HG02571 (cell line): ENCODE measurements around the gene AMH.

Experiments
- ATAC-seq: cut with Tn5 transposase; IDR thresholded peaks from one replicate; pipeline ENCODE4 v1.9.1; 2021; ENCODE audit warnings: mild to moderate bottlenecking, moderate library complexity; ENCODE audit not compliant: unreplicated experiment

The AMH gene

DNA sequence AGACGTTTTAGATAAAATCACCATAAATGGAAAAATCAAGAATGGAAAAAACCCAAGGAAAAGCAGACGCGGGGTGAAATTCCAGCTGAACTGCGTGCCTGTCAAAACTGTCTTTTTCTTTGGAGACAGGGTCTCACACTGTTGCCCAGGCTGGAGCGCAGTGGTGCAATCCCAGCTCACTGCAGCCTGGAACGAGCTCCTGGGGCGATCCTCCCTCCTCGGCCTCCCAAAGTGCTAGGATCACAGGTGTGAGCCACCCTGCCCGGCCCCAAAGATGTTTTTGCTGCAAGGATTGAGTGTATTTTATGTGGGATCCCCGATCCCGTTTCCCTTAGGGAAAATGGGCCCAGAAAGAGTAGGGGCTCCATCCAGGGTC, 33.7 kb downstream of the AMH start:
- no peak for ATAC-seq

DNA sequence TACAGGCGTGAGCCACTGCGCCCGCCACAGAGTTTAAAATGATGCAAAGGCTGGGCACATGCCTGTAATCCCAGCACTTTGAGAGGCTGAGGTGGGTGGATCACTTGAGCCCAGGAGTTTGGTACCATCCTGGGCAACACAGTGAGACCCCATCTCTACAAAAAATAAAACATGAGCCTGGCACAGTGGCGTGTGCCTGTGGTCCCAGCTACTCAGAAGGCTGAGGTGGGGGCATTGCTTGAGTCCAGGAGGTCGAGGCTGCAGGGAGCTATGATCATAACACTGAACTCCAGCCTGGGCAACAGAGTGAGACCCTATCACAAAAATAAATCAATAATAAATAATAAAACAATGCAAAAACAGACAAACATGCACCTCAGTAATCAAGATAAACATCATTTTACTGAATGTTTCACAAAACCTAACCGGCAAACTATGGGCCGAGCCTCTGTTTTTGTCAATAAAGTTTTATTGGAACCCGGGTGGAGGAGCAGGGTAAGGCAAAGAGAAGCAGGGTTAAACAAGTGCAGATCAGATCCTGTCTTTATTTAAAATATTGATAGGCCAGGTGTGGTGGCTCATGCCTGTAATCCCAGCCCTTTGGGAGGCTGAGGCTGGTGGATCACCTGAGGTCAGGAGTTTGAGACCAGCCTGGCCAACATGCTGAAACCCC, 34.8 kb downstream of the AMH start:
- ATAC-seq = no peak

- no peak for ATAC-seq
Observed at GRCh38 chr19:2286402-2287140, 37.4 kb downstream of the AMH start.

DNA sequence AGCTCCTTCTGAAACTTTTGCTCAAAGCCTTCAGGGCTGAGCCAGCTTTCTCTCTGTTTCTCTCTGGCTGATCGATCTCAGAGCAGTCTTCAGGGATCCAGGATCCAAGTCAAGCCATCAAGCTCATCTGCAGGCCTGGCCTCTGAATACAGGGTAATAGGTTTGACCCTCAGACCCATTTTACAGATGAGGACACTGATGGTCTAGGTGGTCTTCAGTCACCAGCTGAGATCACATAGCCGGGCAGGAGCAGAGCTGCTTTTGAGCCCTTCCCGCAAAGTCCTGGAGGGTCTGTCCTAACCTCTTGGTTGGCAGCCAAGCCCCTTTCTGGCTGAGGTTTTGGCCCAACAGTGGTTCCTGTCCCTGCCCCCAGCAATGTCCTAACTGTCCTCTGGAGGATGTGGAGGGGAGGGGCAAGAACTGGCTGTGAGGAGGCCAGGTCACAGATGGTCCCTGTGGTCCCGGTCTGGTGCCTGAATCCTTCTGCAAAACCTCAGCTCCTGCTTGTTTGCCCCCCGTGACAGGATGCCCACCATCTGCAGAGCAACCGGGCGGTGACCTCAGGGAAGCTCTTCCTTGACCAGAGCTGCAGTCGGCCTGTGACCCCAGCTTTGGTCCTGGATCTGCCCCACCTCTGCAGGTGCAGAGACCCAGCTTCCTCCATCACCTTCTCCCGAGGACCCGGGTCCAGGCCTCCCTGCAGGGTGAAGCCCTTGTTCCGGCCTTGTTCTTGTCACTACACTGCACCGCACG, 38.6 kb downstream of the AMH start:
- ATAC-seq = no peak

DNA sequence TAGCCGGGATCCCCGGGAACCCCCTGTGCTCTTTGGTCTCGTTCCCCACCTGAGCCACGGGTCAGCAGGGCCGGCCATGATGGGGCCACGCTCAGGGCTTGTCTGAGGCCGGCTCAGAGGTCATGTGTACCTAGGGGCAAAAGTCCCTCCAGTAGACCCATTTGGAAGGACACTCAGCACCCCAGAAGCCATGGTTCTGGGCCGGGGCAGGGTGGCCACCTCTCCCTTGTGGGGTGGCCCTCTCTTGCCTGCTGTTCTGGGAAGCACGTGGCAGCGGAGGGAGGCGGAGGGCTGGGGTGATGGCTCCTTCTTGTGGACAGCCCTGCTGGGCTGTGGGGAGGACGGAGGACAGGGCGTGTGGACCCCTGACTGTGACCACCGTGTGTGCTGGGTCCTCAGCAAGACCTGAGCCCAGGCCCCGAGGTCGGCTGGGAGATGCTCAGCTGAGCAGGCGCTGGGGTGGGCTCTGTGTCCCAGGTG, 39.3 kb downstream of the AMH start:
- ATAC-seq = no peak

GRCh38 chr19:2288818-2289713, 39.9 kb downstream of the AMH start:
- ATAC-seq = no peak

- ATAC-seq = no peak
Observed at GRCh38 chr19:2289714-2290435, 40.8 kb downstream of the AMH start.

- ATAC-seq = no peak
Observed at GRCh38 chr19:2290441-2291184, 41.5 kb downstream of the AMH start.

DNA sequence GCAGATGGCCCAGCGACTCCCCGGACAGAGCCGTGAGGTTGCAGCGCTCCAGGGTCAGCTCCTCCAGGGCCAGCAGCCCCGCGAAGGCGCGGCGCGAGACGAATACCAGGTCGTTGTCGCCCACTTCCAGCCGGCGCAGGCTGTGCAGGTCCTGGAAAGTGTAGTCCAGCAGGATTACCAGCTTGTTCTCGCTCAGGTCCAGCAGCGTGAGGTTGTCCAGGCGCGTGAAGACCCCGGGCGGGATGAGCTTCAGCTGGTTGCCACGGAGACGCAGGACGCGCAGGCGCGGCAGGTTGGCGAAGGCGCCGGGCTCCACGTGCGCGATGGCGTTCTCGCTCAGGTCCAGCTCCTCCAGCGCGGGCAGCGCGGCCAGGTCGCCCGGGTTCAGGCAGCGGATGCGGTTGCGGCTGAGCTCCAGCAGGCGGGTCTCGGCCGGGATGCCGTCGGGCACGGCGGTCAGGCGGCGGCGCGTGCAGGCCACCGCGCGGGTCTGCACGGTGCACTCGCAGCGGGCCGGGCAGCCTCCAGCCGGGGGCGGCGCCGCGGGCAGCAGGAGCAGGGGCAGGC, 42.1 kb downstream of the AMH start:
- no peak for ATAC-seq

DNA sequence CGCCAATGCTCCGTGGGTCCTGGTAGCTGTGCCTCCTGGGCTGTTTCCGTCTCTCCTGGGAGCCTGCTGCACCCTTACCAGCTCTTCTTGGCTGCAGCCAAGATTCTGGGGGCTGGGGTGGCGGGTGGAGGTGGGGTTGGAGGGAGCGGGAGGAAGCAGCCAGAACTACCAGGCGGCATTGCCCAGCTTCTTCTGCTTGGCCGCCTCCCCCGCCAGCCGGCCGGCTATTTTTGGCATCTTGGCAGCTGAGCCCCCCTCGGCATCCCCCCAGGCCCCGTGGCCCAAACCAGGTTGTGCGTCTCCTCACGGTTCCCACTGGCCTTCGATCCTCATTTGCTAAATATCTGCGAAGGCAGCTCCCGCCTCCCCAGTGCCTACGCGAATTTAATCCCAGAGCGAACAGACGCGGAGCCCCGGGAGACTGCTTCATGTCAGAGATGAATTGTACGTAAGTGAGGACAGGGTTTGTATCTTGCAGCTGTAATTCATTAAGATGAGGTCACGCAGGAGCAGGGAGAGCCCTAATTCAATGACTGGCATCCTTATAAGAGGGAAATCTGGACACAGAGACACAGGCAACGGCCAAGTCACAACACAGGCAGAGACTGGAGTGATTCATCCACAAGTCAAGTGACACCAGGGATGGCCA, 45.7 kb downstream of the AMH start:
- ATAC-seq = no peak

GRCh38 chr19:2296141-2296540, 47.0 kb downstream of the AMH start:
- no peak for ATAC-seq

DNA sequence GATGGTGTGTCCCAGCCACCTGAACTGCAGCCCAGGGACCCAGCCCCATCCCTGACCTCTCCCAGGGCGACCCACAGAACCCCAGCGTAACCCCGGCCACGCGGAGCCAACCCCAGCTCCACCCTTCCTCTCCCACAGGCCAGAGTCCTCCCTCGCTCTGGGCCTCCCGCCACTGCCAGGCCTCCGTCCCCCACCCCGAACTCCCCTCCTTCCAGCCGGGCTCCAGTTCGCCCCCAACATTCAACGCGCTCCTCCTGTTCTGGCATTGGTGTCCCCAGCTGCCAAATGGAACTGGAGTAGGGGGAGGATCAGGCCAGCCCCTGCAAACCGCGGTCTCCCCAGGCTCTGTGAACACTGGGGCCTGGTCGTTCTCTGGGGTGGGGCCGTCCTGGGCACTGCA, 51.4 kb downstream of the AMH start:
- no peak for ATAC-seq
